GM12892 (cell line): ENCODE results near the gene TAOK3.

ENCODE experiments used
- POLR2A ChIP-seq: IDR thresholded peaks from 2 replicates; pipeline ENCODE4 v1.6.1; 2011; ENCODE audit warnings: low read depth, low read length, control low read depth
- POLR2AphosphoS5 ChIP-seq: IDR thresholded peaks from 2 replicates; pipeline ENCODE4 v1.6.1; 2011; ENCODE audit warnings: low read depth, low read length, control low read depth
- TAF1 ChIP-seq: IDR thresholded peaks from 2 replicates; pipeline ENCODE4 v1.6.1; 2011; ENCODE audit warnings: low read depth, mild to moderate bottlenecking, control low read depth, low read length, borderline replicate concordance

DNA sequence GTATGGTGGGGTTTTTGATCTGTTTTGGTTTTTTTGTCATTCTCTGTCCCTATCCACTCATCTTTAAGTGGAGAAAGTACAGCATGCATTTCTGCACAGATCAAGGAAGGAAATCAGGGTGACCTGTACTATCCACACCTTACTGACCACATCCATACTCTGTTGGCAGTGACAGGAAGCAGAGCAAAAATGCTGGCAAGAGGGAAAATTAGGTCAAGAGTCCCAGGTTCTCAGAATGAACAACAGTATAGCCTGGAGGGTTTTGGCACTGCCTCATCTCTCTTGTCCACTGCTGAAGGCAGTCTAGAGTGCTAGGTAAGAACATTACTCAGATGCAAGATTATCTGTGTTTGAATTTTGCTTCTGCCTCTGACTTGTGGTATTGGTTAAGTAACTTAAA lies 70.7 kb downstream of the TAOK3 start:
- TF ChIP-seq POLR2AphosphoS5 (no peak), POLR2A (no peak), TAF1 (no peak)
